Stomach smooth muscle (tissue), 2 donors: ENCODE measurements around the gene ECHDC3.
"Not testable (repeated sequence)": the region's sequence is repeated elsewhere in the genome, so short reads cannot be mapped to it uniquely, and the experiment has no call there.

Source experiments
- H3K27ac ChIP-seq: one replicate; pipeline ENCODE4 v1.7.0; 2013; ENCODE audit warnings: mild to moderate bottlenecking, low read length, inconsistent platforms
- H3K27me3 ChIP-seq, 2 donors: one replicate each; pipeline ENCODE4 v1.7.0; 2013; ENCODE audit warnings: low read length in 2 of 2; ENCODE audit not compliant: insufficient read depth in 2 of 2, control insufficient read depth in 1 of 2
- H3K36me3 ChIP-seq, 2 donors: one replicate each; pipeline ENCODE4 v1.7.0; 2013; ENCODE audit warnings: low read length in 2 of 2; ENCODE audit not compliant: control insufficient read depth in 2 of 2, insufficient read depth in 2 of 2
- H3K4me1 ChIP-seq: one replicate; pipeline ENCODE4 v1.7.0; 2013; ENCODE audit warnings: low read length; ENCODE audit not compliant: control insufficient read depth, insufficient read depth
- H3K4me3 ChIP-seq, 2 donors: one replicate each; pipeline ENCODE4 v1.7.0; 2013; ENCODE audit warnings: low read length in 2 of 2
- H3K9ac ChIP-seq, 2 donors: one replicate each; pipeline ENCODE4 v1.7.0; 2013; ENCODE audit warnings: low read length in 2 of 2, mild to moderate bottlenecking in 1 of 2
- H3K9me3 ChIP-seq, 2 donors: one replicate each; pipeline ENCODE4 v1.7.0; 2013; ENCODE audit warnings: low read length in 2 of 2; ENCODE audit not compliant: control insufficient read depth in 2 of 2
- donor health status: healthy.
- donor health status: Pancreatic carcinoma.

ECHDC3 gene

DNA sequence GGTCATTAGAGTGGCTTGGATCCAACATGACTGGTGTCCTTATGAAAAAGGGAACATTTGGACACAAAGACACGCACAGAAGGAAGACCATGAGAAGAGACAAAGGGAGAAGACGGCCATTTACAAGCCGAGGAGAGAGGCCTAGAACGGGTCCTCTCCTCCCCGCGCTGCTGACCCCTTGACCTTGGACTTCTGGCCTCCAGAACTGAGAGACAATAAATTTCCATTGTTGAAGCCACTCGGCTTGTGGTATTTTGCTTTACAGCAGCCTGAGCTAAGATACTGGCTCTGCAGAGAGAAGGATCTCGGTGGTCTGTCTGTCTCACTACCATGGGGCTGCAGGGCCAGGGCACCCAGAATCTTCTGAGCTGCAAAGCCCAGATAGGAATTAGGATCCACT, 38.1 kb upstream of the ECHDC3 start:
- no peak overlapping the region for H3K9ac ChIP-seq
- no peaks in the 10 kb centered on the region for H3K9me3 ChIP-seq
- peaks cover 2% of the 10 kb centered on the region for H3K4me1 ChIP-seq
- H3K27ac ChIP-seq = no peak overlapping the region
- H3K27me3 ChIP-seq = no peaks in the 10 kb centered on the region
- H3K36me3 ChIP-seq = no peaks in the 10 kb centered on the region
- H3K4me3 ChIP-seq = no peak overlapping the region

DNA sequence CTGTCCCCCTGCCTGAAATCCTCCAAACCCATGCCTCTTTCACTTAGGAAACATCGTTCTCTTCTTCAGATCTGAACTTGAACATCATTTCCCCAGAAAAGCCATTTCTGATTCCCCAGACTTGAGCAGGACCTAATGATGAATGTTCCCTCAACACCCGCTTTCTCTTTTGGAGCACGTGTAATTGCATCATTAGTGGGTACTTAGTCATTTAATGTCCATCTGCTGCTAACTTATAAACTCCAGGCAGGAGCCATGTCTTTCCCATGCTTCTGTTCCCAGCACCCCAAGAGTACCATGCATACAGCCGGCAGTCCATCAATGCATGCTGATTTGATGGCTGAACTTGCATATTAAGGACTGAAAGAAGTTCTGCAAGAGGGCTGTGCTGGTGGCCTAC, 36.5 kb upstream of the ECHDC3 start:
- no peaks in the 10 kb centered on the region for H3K9me3 ChIP-seq
- H3K4me3 ChIP-seq = no peak overlapping the region
- no peak overlapping the region for H3K27ac ChIP-seq
- H3K36me3 ChIP-seq = no peaks in the 10 kb centered on the region
- H3K4me1 ChIP-seq = peaks cover 2% of the 10 kb centered on the region
- H3K27me3 ChIP-seq = no peaks in the 10 kb centered on the region
- no peak overlapping the region for H3K9ac ChIP-seq

DNA sequence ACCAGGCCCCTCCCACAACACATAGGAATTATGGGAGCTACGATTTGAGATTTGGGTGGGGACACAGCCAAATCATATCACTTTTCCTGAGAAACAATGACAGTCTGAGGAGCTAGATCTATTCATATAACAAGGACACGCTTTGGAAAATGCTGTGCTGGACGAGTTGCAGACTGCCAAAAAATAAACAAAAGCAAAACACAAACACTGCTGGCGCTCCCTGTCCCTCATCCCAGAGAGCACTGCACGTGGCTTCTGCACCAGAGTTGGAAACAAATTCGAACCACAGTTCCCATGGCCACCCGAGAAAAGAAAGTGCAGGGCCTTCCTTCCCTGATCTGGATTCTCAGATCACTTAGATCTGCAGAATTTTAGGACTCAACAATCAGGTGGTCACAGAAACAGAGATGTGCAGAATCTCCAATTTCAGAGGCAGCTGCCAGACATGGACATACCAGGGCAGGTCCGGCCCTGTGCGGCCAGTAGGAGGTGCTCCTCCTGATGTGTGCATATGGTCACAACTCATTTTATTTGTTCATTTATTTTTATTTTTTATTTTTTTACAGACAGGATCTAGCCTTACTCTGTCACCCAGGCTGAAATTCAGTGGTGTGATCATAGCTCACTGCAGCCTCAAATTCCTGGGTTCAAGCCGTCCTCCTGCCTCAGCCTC, 35.2 kb upstream of the ECHDC3 start:
- Histone ChIP-seq H3K4me3 (no peak overlapping the region), H3K36me3 (no peaks in the 10 kb centered on the region), H3K9me3 (no peaks in the 10 kb centered on the region), H3K4me1 (peaks cover 2% of the 10 kb centered on the region), H3K27ac (no peak overlapping the region), H3K9ac (no peak overlapping the region), H3K27me3 (no peaks in the 10 kb centered on the region)

DNA sequence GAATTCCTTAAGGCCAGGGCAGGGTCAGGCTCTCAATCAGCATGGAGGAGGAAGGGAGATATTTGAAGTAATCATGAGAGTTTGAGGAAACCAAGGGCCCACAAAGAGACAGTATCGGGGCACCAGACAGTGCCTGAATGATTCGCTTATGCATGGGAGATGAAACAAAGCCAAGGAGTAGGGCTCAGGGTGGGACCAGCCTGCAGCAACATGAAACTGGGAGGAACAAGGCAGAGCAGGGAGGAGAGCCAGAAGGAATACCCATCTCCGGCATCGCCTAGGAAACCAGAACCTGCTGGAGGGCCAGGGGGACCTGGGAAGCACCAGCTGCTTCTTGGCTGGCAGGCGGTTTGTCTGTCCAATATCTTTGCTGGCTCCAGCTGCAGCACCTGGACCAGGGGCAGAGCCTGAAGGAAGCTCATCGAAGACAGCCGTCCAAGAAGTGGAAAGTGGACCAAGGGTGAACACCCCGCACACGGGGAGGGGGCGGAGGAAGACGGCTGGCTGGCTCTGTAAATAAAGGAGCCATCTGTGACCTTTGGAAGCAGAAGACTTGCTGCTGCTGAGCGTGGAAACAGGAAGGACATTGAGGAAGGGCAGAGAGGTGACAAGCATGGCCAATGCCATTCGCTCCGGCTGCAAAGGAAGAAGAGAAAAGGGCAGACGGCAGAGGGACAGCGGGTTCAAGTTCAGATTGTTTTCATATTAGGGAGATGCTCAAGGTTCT, 34.4 kb upstream of the ECHDC3 start:
- no peak overlapping the region for H3K27ac ChIP-seq
- H3K4me1 ChIP-seq = peaks cover 2% of the 10 kb centered on the region
- no peaks in the 10 kb centered on the region for H3K36me3 ChIP-seq
- no peak overlapping the region for H3K9ac ChIP-seq
- no peaks in the 10 kb centered on the region for H3K9me3 ChIP-seq
- no peak overlapping the region for H3K4me3 ChIP-seq
- H3K27me3 ChIP-seq = no peaks in the 10 kb centered on the region

DNA sequence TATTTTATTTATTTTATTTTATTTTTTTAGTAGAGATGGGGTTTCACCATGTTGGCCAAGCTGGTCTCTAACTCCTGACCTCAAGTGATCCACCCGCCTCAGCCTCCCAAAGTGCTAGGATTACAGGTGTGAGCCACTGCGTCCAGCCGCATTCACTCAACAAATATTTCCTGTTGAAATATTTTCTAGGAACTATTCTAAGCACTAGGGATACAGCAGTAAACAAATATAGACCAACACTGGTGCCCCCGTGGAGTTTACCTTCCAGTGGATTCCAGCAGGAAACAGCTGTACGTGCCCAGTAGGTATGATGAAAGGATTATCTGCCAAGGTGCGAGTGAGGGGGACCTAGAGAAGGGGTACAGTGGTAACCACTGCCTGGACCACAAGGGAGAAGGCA, 33.4 kb upstream of the ECHDC3 start:
- not testable (repeated sequence) for H3K4me3 ChIP-seq, H3K36me3 ChIP-seq

DNA sequence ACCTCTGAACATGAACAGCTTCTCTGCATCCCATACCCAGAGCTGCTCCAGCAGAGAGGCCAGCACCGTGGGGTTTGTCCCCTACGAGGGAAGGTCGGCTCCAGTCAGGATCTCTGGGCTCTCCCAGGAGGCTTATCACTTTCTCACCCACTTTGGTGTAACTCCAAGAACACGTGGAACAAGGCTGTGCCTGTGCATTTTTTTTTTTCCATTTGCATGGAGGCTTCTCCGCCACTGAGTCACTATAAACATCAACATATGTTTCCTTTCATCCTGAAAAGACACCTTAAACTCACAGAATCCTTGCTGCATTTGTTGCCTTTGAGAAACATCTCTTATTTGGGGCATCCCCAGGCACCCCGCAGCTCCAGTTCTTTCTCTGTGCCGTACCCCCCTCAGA, 29.4 kb upstream of the ECHDC3 start:
- H3K9me3 ChIP-seq = no peaks in the 10 kb centered on the region
- H3K27ac ChIP-seq = no peak overlapping the region
- peaks cover under 1% of the 10 kb centered on the region for H3K4me1 ChIP-seq
- peaks cover 0 to 2% of the 10 kb centered on the region in 2 donors for H3K27me3 ChIP-seq
- no peaks in the 10 kb centered on the region for H3K36me3 ChIP-seq
- no peak overlapping the region for H3K9ac ChIP-seq
- H3K4me3 ChIP-seq = no peak overlapping the region

More for the DNA sequence above, 33.4 kb upstream of the ECHDC3 start:
- H3K27me3 ChIP-seq, H3K27ac ChIP-seq, H3K4me1 ChIP-seq, H3K9ac ChIP-seq, H3K9me3 ChIP-seq: not testable (repeated sequence)

DNA sequence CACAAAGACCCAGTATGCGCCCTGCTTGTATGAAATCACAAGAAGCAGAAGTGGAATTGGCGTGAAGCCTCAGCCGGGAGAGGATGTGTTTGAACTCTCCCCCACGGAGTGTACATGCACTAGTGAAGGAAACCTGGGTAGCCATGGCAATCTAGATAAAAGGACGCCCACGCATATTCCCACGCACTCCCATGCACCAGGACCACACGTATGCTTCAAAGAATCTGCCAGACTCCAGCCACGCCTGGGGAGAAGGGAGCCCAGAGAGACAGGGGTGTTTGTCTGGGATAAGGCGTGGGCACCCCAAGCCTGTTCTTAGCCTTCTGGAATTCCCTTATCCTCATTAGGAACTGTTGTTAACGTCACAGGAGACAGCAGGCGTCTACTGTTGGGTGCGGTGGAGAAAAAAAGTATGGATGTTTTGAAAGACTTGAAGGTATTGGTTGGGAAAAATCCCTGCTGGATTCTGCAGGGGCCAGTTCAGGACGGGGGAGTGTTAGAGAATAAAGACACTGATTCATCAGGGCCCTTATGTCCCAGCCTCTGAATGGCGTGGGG, 28.9 kb upstream of the ECHDC3 start:
- no peak overlapping the region for H3K9ac ChIP-seq
- H3K27ac ChIP-seq = no peak overlapping the region
- no peaks in the 10 kb centered on the region for H3K36me3 ChIP-seq
- H3K27me3 ChIP-seq = peaks cover 0 to 2% of the 10 kb centered on the region in 2 donors
- no peaks in the 10 kb centered on the region for H3K4me1 ChIP-seq
- H3K9me3 ChIP-seq = no peaks in the 10 kb centered on the region
- no peak overlapping the region for H3K4me3 ChIP-seq

DNA sequence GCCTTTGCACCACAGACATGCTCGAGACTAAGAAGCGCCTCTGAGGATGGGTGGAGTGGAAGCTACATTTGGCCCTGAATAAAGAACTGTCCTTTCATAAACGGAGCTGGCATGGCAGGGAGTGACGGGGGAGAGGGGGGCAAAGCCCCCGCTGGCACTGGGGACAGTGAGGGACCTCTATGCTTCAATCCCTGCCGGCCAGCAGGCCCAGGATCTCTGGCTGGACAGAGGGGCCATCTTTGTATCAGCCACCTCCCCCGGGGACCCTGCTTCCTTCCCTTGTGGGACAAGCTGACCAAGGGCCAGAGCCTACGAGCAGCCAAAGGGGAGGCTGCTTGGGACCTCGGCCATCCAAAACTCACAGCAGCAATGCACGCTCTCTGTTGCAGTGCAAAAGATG, 28.2 kb upstream of the ECHDC3 start:
- Histone ChIP-seq H3K36me3 (no peaks in the 10 kb centered on the region), H3K9me3 (no peaks in the 10 kb centered on the region), H3K4me1 (no peaks in the 10 kb centered on the region), H3K4me3 (no peak overlapping the region), H3K9ac (no peak overlapping the region), H3K27me3 (peaks cover 0 to 2% of the 10 kb centered on the region in 2 donors), H3K27ac (no peak overlapping the region)

DNA sequence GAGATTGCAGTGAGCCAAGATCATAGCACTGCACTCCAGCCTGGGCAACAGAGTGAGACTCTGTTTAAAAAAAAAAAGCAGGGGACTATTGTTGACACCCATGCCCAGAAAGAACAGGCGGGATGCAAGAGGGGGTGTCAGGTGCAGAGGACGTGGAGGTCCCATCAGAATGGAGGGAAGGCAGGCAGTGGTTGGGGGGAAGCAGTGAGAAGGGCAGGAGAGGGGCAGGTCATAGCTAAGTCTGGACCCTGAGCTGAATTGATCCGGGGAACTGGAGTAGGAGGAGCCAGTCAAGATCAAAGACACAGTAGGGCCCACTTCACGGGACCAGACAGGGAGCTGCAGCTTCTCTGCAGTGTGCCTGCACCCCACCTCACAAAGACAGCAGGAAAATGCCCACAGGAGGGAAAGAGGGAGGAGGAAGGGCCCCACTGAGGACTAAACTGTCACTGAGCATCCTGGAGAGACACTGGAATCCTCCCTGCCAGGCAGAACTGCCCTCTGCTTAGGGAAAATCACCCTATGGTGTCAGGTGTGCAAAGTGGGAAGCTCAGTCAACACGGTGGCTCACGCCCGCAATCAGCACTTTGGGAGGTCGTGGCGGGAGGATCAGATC, 27.3 kb upstream of the ECHDC3 start:
- H3K4me1 ChIP-seq = no peaks in the 10 kb centered on the region
- no peak overlapping the region for H3K27ac ChIP-seq
- H3K27me3 ChIP-seq = peaks cover 0 to 2% of the 10 kb centered on the region in 2 donors
- H3K36me3 ChIP-seq = no peaks in the 10 kb centered on the region
- no peak overlapping the region for H3K9ac ChIP-seq
- H3K4me3 ChIP-seq = no peak overlapping the region
- no peaks in the 10 kb centered on the region for H3K9me3 ChIP-seq

DNA sequence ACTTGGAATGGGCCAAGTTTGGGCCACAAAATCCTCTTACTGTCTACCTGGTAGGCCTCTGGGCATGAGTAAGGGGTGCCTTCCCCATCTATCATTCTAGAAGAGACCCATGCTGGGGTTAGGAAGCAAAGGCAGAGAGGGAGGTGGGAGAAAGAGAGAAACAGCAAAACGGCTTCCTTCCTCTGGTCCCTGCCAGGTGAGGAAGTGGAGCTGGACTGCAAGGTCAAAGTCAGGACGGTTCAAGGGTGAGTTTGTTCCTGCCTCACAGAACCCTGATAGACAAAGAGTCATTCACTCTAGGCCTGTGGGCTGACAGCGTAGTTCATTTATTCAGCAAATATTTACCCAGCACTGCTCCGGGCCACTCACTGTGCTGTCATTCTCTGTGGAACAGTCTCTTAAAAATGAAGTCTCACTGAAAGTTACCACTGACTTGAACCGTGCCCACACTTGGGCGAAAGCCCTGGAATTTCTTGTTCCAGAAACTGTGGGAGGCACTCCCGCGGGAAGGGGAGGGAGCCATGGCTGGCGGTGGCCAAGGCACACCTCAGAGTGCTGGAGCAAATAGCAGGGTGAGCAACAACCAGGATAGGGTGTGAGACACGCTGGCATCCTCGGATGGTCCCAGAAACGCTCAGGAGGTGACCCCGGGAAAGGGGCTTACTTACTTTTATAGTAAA, 26.2 kb upstream of the ECHDC3 start:
- H3K36me3 ChIP-seq = no peaks in the 10 kb centered on the region
- no peaks in the 10 kb centered on the region for H3K9me3 ChIP-seq
- no peak overlapping the region for H3K9ac ChIP-seq
- no peak overlapping the region for H3K27ac ChIP-seq
- peaks cover 0 to 2% of the 10 kb centered on the region in 2 donors for H3K27me3 ChIP-seq
- no peaks in the 10 kb centered on the region for H3K4me1 ChIP-seq
- H3K4me3 ChIP-seq = no peak overlapping the region
